A549 (cell line): ENCODE measurements around the gene RTL1. TPM values are rescaled to one million over a fixed set of nuclear protein-coding genes. Genes with fewer than 3 reads are reported as not detected.

Experiments
- ATAC-seq, 2 experiments: fragments of 200-7000 bp in 1 of 2; fragments of >200 bp in 1 of 2; cut with Nextera tagmentation in 1 of 2; cut with Tn5 transposase in 1 of 2; 3 replicates each; pipeline versions ENCODE4 v1.8.0 to v1.9.1; 2018 to 2020; ENCODE audit warnings: mild to moderate bottlenecking in 1 of 2, moderate library complexity in 1 of 2
- CTCF ChIA-PET: fragments of 300-600 bp; sonication (Branson Sonifier 250); formaldehyde crosslinking; extraction: SDS; loops from one replicate; lab custom pipeline; 2021; ENCODE audit warnings: antibody characterized with exemption, inconsistent platforms; lab: Yijun Ruan, JAX
- POLR2A ChIA-PET: fragments of 350-600 bp; formaldehyde crosslinking; extraction: SDS; loops from one replicate; lab custom pipeline; 2021; ENCODE audit warnings: antibody characterized with exemption, inconsistent platforms; lab: Yijun Ruan, JAX
- DNase-seq, 2 experiments: peaks; one replicate each; pipeline versions ENCODE4 v3.0.0 to v3.0.0-alpha.2; 2011 to 2016; ENCODE audit warnings: low read depth in 1 of 2, low spot score in 1 of 2
- FAIRE-seq: peaks from 2 replicates; lab custom pipeline; 2011; peaks lifted over from hg19 to GRCh38; lab: Jason Lieb, UNC
- H3K27ac ChIP-seq, 2 experiments: fragments of >200 bp; sonication (Bioruptor Twin); formaldehyde crosslinking; 3 replicates each; pipeline ENCODE4 v1.5.1; 2016 to 2017
- H3K4me1 ChIP-seq: fragments of >200 bp; sonication (Bioruptor Twin); formaldehyde crosslinking; 3 replicates; pipeline ENCODE4 v1.6.1; 2016
- H3K4me2 ChIP-seq: fragments of >200 bp; sonication (Bioruptor Twin); formaldehyde crosslinking; 3 replicates; pipeline ENCODE4 v1.6.1; 2016
- H3K4me3 ChIP-seq: fragments of >200 bp; sonication (Bioruptor Twin); formaldehyde crosslinking; 3 replicates; pipeline ENCODE4 v1.5.1; 2016
- H3K9me3 ChIP-seq: fragments of >200 bp; sonication (Bioruptor Twin); formaldehyde crosslinking; 3 replicates; pipeline ENCODE4 v1.6.1; 2016
- CEBPB ChIP-seq, 2 experiments: fragments of >200 bp in 1 of 2; sonication (Bioruptor Twin) in 1 of 2; formaldehyde crosslinking in 1 of 2; IDR thresholded peaks; 2 replicates each; pipeline ENCODE4 v1.6.1; 2012 to 2016
- ESRRA ChIP-seq: fragments of 150-350 bp; IDR thresholded peaks from 2 replicates; pipeline ENCODE4 v1.6.1; 2014; ENCODE audit warnings: mild to moderate bottlenecking, low read length, borderline replicate concordance
- FOSL2 ChIP-seq, 2 experiments: fragments of 450-650 bp in 1 of 2; fragments of >200 bp in 1 of 2; sonication (Bioruptor Twin) in 1 of 2; formaldehyde crosslinking; IDR thresholded peaks; 2 replicates each; pipeline versions ENCODE4 v1.5.0 to v1.6.1; 2016 to 2020; ENCODE audit warnings: mild to moderate bottlenecking in 1 of 2, moderate library complexity in 1 of 2
- HEYL ChIP-seq: fragments of 250-450 bp; sonication (Bioruptor Pico); IDR thresholded peaks from 2 replicates; pipeline ENCODE4 v1.8.0; 2021; ENCODE audit warnings: mild to moderate bottlenecking, moderate library complexity
- MAZ ChIP-seq: fragments of 150-350 bp; IDR thresholded peaks from 2 replicates; pipeline ENCODE4 v1.6.1; 2014; ENCODE audit warnings: antibody characterized with exemption, low read depth, low read length, borderline replicate concordance
- MYC ChIP-seq: IDR thresholded peaks from 2 replicates; pipeline ENCODE4 v1.6.1; 2012; ENCODE audit warnings: mild to moderate bottlenecking, inconsistent platforms, low read length, improper control_type of control experiment, borderline replicate concordance
- POLR2AphosphoS2 ChIP-seq: conservative IDR thresholded peaks from 2 replicates; pipeline ENCODE4 v1.6.1; 2012; ENCODE audit warnings: low read length, improper control_type of control experiment, inconsistent platforms
- RFX5 ChIP-seq: fragments of 450-650 bp; IDR thresholded peaks from 2 replicates; pipeline ENCODE4 v1.7.1; 2014; ENCODE audit warnings: antibody characterized with exemption, mild to moderate bottlenecking, moderate library complexity
- ZFP36 ChIP-seq: fragments of 450-650 bp; IDR thresholded peaks from 2 replicates; pipeline ENCODE4 v1.6.1; 2014; ENCODE audit warnings: borderline replicate concordance; ENCODE audit not compliant: partially characterized antibody
- ZNF302 ChIP-seq: fragments of 250-450 bp; sonication (Bioruptor Pico); IDR thresholded peaks from 2 replicates; pipeline ENCODE4 v1.9.0; 2021; ENCODE audit warnings: inconsistent platforms, mild to moderate bottlenecking, moderate library complexity
- whole genome bisulfite sequencing: methylation state at CpG from one replicate; pipeline ENCODE4 v1.1.6; 2017; ENCODE audit errors: missing lambda C conversion rate; 5-methylcytosine and 5-hydroxymethylcytosine counted together
- polyA plus RNA-seq, 4 experiments: library from polyadenylated mRNA; depleted of rRNA in 3 of 4; stranded (reverse); fragments of >200 nt; fragmentation: RNase III in 1 of 4; extraction: RNeasy Plus Mini Kit Qiagen cat#74134 plus additional on column Dnase treatment in 1 of 4; gene quantifications; 2 replicates in 3 of 4; 3 replicates in 1 of 4; pipeline ENCODE4 v1.2.3, GENCODE V29; 2011 to 2017
- TF ChIP-seq, protein P1 (sequence below): fragments of 450-650 bp; IDR thresholded peaks from 2 replicates; pipeline ENCODE4 v1.6.1; 2014; ENCODE audit warnings: antibody characterized with exemption
- TF ChIP-seq, protein P2 (sequence below): fragments of 200-600 bp; sonication (generic); IDR thresholded peaks from 2 replicates; pipeline ENCODE4 v1.6.1; 2016; ENCODE audit warnings: antibody characterized with exemption, mild to moderate bottlenecking, moderate library complexity
- TF ChIP-seq, protein P3 (sequence below): fragments of 250-450 bp; sonication (Bioruptor Pico); IDR thresholded peaks from 2 replicates; pipeline ENCODE4 v1.5.0; 2020; ENCODE audit warnings: low read depth, mild to moderate bottlenecking, moderate library complexity

The RTL1 gene
- polyA plus RNA-seq, 2 of the 4 experiments (the other 2 are of a cell fraction): 0.01 TPM; not detected in 1

DNA sequence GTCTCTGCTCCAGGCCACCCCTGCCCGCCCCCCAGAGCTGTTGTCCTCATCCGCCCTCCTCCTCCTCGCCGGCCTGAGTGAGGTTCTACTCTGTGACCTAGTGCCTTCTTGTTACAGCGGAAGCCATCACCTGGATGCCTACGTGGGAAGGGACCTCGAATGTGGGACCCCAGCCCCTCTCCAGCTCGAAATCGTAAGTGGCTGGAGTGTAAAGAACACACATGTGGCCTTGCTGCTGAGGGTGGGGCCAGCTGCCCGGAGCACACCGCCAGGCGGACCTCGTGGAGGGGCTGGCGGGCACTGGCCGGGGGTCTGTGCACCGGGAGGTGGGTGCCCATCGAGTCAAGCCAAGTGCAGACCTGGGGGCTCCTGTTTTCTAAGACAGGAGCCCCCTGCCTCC, 58.2 kb downstream of the RTL1 start (continued):
- TF ChIP-seq MAZ: no peak

DNA sequence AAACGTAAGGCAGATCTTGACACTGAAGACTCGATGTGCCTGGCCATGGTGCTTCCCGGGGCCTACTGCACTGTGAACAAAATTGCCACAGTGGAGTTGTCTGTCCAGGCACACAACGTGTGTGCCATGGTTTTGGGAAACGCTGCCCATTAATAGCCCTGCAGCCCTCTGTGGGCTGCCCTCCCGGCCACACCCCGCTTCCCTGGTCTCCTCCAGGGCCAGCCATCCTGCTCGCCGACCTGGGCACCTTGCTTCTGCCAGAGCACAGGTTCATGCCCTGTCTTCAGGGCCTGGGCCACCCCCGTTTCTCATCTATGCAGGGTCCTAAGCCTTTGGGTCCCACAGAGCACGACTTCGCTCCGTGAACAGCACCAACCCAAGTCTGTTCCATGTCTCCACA, 58.7 kb downstream of the RTL1 start:
- WGBS: 87% methylated on average over 13 of the region's 13 CpGs
- no peak for ATAC-seq
- no peak for DNase-seq
- no peak for FAIRE-seq
- Histone ChIP-seq H3K4me1 (peaks cover 11% of the 10 kb centered on the region; the same call in 1 of the 3 replicates), H3K4me3 (no peak overlapping the region), H3K4me2 (no peak overlapping the region), H3K27ac (no peak overlapping the region), H3K9me3 (no peaks in the 10 kb centered on the region)
- TF ChIP-seq FOSL2 (IDR thresholded peaks at IDR 0.05) (no peak), FOSL2 (CRISPR knock-in tag; IDR thresholded peaks at IDR 0.05) (no peak)
- TF ChIP-seq, protein P1, sequence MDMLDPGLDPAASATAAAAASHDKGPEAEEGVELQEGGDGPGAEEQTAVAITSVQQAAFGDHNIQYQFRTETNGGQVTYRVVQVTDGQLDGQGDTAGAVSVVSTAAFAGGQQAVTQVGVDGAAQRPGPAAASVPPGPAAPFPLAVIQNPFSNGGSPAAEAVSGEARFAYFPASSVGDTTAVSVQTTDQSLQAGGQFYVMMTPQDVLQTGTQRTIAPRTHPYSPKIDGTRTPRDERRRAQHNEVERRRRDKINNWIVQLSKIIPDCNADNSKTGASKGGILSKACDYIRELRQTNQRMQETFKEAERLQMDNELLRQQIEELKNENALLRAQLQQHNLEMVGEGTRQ: no peak
- CTCF ChIA-PET: interaction anchor here (1.0 to 1.6 kb wide), 2 partner anchors 390 to 462 kb away, joined by 3 to 4 read pairs; no protein-coding TSS in a partner anchor
- POLR2A ChIA-PET: no interaction called here

DNA sequence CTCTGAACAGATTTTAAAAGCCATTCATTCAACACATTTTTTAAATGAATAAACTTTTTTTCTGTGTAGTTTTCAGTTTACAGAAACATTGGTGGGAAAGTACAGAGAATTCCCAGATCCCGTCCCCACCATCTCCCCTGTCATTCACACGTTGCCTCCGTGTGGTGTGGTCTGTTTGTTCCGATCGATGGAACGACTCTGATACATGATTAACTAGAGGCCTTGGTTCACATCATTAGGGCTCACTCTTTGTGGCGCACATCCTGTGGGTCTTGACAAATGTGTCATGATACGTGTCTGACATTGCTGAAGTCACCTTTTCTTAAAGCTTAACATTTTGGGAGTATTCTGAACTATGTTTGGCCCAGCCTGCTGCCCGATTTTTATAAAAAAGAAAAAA, 59.1 kb downstream of the RTL1 start:
- ATAC-seq: no peak
- TF ChIP-seq, protein P1: no peak
- TF ChIP-seq, protein P2, sequence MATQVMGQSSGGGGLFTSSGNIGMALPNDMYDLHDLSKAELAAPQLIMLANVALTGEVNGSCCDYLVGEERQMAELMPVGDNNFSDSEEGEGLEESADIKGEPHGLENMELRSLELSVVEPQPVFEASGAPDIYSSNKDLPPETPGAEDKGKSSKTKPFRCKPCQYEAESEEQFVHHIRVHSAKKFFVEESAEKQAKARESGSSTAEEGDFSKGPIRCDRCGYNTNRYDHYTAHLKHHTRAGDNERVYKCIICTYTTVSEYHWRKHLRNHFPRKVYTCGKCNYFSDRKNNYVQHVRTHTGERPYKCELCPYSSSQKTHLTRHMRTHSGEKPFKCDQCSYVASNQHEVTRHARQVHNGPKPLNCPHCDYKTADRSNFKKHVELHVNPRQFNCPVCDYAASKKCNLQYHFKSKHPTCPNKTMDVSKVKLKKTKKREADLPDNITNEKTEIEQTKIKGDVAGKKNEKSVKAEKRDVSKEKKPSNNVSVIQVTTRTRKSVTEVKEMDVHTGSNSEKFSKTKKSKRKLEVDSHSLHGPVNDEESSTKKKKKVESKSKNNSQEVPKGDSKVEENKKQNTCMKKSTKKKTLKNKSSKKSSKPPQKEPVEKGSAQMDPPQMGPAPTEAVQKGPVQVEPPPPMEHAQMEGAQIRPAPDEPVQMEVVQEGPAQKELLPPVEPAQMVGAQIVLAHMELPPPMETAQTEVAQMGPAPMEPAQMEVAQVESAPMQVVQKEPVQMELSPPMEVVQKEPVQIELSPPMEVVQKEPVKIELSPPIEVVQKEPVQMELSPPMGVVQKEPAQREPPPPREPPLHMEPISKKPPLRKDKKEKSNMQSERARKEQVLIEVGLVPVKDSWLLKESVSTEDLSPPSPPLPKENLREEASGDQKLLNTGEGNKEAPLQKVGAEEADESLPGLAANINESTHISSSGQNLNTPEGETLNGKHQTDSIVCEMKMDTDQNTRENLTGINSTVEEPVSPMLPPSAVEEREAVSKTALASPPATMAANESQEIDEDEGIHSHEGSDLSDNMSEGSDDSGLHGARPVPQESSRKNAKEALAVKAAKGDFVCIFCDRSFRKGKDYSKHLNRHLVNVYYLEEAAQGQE: no peak
- TF ChIP-seq RFX5 (no peak), ZNF302 (CRISPR knock-in tag) (no peak), MYC (no peak), HEYL (CRISPR knock-in tag) (no peak), CEBPB (IDR thresholded peaks at IDR 0.05) (no peak), ESRRA (no peak), FOSL2 (IDR thresholded peaks at IDR 0.05) (no peak), FOSL2 (CRISPR knock-in tag; IDR thresholded peaks at IDR 0.05) (no peak)
- TF ChIP-seq, protein P3, sequence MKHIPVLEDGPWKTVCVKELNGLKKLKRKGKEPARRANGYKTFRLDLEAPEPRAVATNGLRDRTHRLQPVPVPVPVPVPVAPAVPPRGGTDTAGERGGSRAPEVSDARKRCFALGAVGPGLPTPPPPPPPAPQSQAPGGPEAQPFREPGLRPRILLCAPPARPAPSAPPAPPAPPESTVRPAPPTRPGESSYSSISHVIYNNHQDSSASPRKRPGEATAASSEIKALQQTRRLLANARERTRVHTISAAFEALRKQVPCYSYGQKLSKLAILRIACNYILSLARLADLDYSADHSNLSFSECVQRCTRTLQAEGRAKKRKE (CRISPR knock-in tag): no peak
- Histone ChIP-seq H3K27ac (no peak overlapping the region), H3K4me2 (no peak overlapping the region), H3K9me3 (no peaks in the 10 kb centered on the region), H3K4me1 (peaks cover 11% of the 10 kb centered on the region; the same call in 1 of the 3 replicates), H3K4me3 (no peak overlapping the region)
- ChIA-PET CTCF (interaction anchor here (1.0 to 1.6 kb wide), 3 partner anchors 8 to 462 kb away, joined by 3 to 4 read pairs (median 3); no protein-coding TSS in a partner anchor), POLR2A (interaction anchor here (0.6 kb wide), 1 partner anchor 150 kb away, joined by 3 read pairs; no protein-coding TSS in a partner anchor)
- no peak for FAIRE-seq
- DNase-seq: no peak
- WGBS: 92% methylated on average over 9 of the region's 9 CpGs

DNA sequence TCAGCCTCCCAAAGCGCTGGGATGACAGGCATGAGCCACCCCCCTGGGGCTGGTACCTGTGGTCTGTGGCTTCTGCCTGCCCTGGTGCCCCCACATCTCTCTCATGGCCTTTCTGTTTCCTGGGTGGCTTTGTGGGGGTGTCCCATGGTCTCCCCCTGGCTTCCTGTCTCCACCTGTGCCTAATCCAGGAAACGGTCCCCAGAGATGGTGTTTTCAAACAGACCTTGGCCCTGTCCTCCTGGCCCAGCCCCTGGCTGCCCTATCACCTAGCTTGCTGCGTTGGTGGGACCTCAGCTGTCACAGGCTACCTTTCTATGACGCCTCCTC, 59.5 kb downstream of the RTL1 start:
- Histone ChIP-seq H3K27ac (no peak overlapping the region), H3K4me3 (no peak overlapping the region), H3K4me1 (peaks cover 11% of the 10 kb centered on the region; the same call in 1 of the 3 replicates), H3K9me3 (no peaks in the 10 kb centered on the region), H3K4me2 (no peak overlapping the region)
- CTCF ChIA-PET: interaction anchor here (1.2 kb wide), 1 partner anchor 8 kb away, joined by 3 read pairs; no protein-coding TSS in a partner anchor
- TF ChIP-seq ZFP36 (no peak), POLR2AphosphoS2 (no peak)
- no peak for DNase-seq
- no peak for ATAC-seq
- POLR2A ChIA-PET: interaction anchor here (0.5 to 0.6 kb wide), 2 partner anchors 150 to 783 kb away, joined by 3 read pairs; no protein-coding TSS in a partner anchor
- no peak for FAIRE-seq
- WGBS: 82% methylated on average over 4 of the region's 4 CpGs
